ENCODE data around the gene SLC25A34.

The SLC25A34 gene

DNA sequence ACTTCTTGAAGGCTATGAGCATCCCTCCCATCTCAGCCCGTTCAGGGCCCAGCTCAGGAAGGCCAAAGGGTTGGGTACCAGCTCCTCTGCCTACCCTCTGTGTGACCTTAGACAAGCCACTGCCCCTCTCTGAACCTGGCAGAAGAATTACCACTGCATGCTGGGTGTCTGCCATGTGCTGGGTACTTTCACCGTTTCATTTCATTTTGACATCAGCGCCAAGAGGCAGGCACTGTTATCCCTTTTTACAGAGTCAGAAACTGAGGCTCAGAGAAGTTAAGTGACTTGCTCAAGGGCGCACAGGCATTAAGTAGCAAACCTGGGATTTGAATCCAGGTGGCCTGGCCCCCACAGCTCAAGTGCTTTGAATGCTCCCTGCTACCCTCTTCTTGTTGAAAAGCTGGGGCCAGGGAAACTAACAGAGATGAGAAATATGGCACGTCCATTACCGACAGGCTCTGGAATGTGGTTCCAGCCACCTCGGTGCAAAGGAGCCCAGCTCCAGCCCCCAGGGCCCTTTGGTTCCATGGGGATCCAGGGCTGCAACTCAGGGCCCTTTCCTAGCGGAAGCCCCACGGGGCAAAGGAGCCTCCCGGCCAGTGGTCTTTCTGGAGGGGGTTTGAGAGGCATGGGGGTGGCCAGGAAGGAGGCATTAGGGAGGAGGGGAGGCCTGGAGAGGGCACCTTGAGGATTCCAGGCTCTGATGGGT, 12.8 kb downstream of the SLC25A34 start:
- no peak overlapping the region for H3K27ac ChIP-seq (ENCODE audit: extremely low read depth, low read depth, low read length)
- CTCF ChIA-PET, result no interaction called here
- H3K9me3 ChIP-seq (ENCODE audit: control insufficient read depth, insufficient read depth, low read depth, low read length), result no peaks in the 10 kb centered on the region
- H3K4me1 ChIP-seq (ENCODE audit: control insufficient read depth, insufficient read depth, low read length), result no peaks in the 10 kb centered on the region
- POLR2A ChIA-PET, result interaction anchor here (0.5 kb wide), 1 partner anchor 61 kb away, joined by 3 read pairs; no protein-coding TSS in a partner anchor
- TF ChIP-seq SP2 (tag by site-specific recombination; IDR thresholded peaks at IDR 0.05) (no peak), ZNF768 (tag by site-specific recombination; IDR thresholded peaks at IDR 0.05) (peak; percentile 83; the same call in 1 of the 2 replicates)
- no peaks in the 10 kb centered on the region for H3K36me3 ChIP-seq (ENCODE audit: control insufficient read depth in 2 of 2, insufficient read depth in 1 of 2, low read length in 2 of 2)
- H3K4me3 ChIP-seq (ENCODE audit: low read depth, low read length), result no peak overlapping the region

DNA sequence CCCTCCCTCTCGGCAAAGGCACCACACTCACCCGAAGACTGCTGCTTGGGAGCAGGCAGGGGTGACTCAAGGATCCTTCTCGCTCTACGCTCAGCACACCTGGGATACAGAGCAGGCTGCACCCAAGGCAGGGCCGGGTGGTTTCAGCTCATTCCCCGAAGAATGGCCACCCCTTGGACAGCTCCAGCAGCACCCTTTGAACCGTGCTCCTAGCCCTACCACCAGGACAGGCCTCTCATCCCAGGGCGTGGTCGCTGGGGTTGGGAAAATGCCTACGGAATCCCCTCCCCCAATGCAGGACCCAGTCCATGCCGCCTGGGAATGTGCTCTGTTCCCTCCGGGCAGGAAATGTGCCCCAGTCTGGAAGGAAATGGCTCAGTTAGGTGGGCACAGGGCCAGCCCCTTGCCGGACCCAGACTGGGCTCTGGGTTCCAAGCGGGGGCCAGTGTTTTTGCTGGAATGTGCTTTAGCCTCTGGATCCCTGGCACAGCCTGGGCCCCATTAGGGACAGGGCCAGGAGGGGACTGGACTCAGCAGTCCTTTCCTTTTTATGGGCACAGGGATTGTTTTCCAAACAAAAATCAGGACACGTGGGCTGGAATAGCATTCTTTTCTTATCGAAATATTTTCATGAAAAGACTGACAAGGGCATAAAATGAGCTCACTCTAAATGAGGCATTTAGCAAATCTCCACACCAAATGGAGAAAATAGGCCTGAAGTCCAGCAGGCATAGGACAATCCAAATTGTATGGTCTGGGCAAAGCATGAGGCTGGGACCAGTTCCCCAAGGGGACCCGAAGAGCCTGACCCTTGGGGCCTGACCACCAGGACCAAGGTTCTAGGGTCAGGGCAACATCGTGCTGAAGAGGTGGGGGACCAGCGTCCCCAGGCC, 13.6 kb downstream of the SLC25A34 start:
- TF ChIP-seq IKZF3 (tag by site-specific recombination; IDR thresholded peaks at IDR 0.05), result 0 out of 2 replicates have a peak, but pooled peaks have one; percentile 17
- TF ChIP-seq, protein P1, sequence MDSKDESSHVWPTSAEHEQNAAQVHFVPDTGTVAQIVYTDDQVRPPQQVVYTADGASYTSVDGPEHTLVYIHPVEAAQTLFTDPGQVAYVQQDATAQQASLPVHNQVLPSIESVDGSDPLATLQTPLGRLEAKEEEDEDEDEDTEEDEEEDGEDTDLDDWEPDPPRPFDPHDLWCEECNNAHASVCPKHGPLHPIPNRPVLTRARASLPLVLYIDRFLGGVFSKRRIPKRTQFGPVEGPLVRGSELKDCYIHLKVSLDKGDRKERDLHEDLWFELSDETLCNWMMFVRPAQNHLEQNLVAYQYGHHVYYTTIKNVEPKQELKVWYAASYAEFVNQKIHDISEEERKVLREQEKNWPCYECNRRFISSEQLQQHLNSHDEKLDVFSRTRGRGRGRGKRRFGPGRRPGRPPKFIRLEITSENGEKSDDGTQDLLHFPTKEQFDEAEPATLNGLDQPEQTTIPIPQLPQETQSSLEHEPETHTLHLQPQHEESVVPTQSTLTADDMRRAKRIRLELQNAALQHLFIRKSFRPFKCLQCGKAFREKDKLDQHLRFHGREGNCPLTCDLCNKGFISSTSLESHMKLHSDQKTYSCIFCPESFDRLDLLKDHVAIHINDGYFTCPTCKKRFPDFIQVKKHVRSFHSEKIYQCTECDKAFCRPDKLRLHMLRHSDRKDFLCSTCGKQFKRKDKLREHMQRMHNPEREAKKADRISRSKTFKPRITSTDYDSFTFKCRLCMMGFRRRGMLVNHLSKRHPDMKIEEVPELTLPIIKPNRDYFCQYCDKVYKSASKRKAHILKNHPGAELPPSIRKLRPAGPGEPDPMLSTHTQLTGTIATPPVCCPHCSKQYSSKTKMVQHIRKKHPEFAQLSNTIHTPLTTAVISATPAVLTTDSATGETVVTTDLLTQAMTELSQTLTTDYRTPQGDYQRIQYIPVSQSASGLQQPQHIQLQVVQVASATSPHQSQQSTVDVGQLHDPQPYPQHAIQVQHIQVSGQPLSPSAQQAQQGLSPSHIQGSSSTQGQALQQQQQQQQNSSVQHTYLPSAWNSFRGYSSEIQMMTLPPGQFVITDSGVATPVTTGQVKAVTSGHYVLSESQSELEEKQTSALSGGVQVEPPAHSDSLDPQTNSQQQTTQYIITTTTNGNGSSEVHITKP (tag by site-specific recombination; IDR thresholded peaks at IDR 0.05), result peak; percentile 62
- TF ChIP-seq ZNF596 (tag by site-specific recombination; IDR thresholded peaks at IDR 0.05), result no peak
- H3K27ac ChIP-seq (ENCODE audit: extremely low read depth, low read depth, low read length), result no peak overlapping the region
- CTCF ChIA-PET, result interaction anchor here (0.5 to 1.6 kb wide), 2 partner anchors 8 to 116 kb away, joined by 4 to 7 read pairs; no protein-coding TSS in a partner anchor
- H3K36me3 ChIP-seq (ENCODE audit: control insufficient read depth in 2 of 2, insufficient read depth in 1 of 2, low read length in 2 of 2), result no peaks in the 10 kb centered on the region
- H3K4me1 ChIP-seq (ENCODE audit: control insufficient read depth, insufficient read depth, low read length), result no peaks in the 10 kb centered on the region
- no peak overlapping the region for H3K4me3 ChIP-seq (ENCODE audit: low read depth, low read length)
- POLR2A ChIA-PET, result no interaction called here
- H3K9me3 ChIP-seq (ENCODE audit: control insufficient read depth, insufficient read depth, low read depth, low read length), result no peaks in the 10 kb centered on the region

DNA sequence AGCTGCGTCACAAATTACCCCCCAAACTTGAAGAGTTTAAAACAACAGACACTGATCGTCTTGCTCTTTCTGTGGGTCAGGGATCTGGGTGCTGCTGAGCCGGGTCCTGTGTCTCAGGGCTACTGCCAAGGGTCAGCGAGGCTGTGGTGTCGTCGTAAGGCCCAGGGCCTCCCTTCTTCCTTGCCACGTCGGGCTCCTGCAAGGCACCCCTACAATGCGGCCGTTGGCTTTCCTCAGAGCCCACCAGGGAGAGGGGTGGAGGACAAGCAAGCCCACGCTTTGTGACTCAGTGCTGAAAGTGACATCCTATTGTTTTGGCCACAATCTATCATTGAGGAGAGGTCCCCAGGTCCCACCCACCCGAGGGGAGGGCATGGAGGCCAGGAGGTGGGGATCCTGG, 14.9 kb downstream of the SLC25A34 start:
- no peak overlapping the region for H3K4me3 ChIP-seq (ENCODE audit: low read depth, low read length)
- ChIA-PET POLR2A (no interaction called here), CTCF (interaction anchor here (1.6 kb wide), 1 partner anchor 10 kb away, joined by 7 read pairs; no protein-coding TSS in a partner anchor)
- H3K27ac ChIP-seq (ENCODE audit: extremely low read depth, low read depth, low read length), result no peak overlapping the region
- no peaks in the 10 kb centered on the region for H3K4me1 ChIP-seq (ENCODE audit: control insufficient read depth, insufficient read depth, low read length)
- no peaks in the 10 kb centered on the region for H3K9me3 ChIP-seq (ENCODE audit: control insufficient read depth, insufficient read depth, low read depth, low read length)
- H3K36me3 ChIP-seq (ENCODE audit: control insufficient read depth in 2 of 2, insufficient read depth in 1 of 2, low read length in 2 of 2), result no peaks in the 10 kb centered on the region
- no peak for TF ChIP-seq YY1 (tag by site-specific recombination; IDR thresholded peaks at IDR 0.05)
- TF ChIP-seq, protein P2, sequence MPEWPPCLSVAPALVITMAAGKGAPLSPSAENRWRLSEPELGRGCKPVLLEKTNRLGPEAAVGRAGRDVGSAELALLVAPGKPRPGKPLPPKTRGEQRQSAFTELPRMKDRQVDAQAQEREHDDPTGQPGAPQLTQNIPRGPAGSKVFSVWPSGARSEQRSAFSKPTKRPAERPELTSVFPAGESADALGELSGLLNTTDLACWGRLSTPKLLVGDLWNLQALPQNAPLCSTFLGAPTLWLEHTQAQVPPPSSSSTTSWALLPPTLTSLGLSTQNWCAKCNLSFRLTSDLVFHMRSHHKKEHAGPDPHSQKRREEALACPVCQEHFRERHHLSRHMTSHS (tag by site-specific recombination; IDR thresholded peaks at IDR 0.05), result no peak
- TF ChIP-seq ZNF19 (tag by site-specific recombination; IDR thresholded peaks at IDR 0.05; ENCODE audit: low read depth), result no peak
- no peak for TF ChIP-seq ZNF324 (tag by site-specific recombination; IDR thresholded peaks at IDR 0.05)
- no peak for TF ChIP-seq ZFP37 (tag by site-specific recombination; IDR thresholded peaks at IDR 0.05)
- TF ChIP-seq ZNF510 (tag by site-specific recombination; IDR thresholded peaks at IDR 0.05; ENCODE audit: insufficient replicate concordance), result no peak
- no peak for TF ChIP-seq ZNF391 (tag by site-specific recombination; IDR thresholded peaks at IDR 0.05; ENCODE audit: borderline replicate concordance, low read depth)
- no peak for TF ChIP-seq ZNF366 (tag by site-specific recombination; conservative IDR thresholded peaks at IDR 0.05)
- no peak for TF ChIP-seq ZNF132 (tag by site-specific recombination; IDR thresholded peaks at IDR 0.05; ENCODE audit: borderline replicate concordance)
- TF ChIP-seq, protein P3, sequence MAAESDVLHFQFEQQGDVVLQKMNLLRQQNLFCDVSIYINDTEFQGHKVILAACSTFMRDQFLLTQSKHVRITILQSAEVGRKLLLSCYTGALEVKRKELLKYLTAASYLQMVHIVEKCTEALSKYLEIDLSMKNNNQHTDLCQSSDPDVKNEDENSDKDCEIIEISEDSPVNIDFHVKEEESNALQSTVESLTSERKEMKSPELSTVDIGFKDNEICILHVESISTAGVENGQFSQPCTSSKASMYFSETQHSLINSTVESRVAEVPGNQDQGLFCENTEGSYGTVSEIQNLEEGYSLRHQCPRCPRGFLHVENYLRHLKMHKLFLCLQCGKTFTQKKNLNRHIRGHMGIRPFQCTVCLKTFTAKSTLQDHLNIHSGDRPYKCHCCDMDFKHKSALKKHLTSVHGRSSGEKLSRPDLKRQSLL (tag by site-specific recombination; IDR thresholded peaks at IDR 0.05), result no peak
- no peak for TF ChIP-seq ZSCAN23 (tag by site-specific recombination; IDR thresholded peaks at IDR 0.05)
- no peak for TF ChIP-seq ZNF747 (tag by site-specific recombination; IDR thresholded peaks at IDR 0.05)
- no peak for TF ChIP-seq ZNF596 (tag by site-specific recombination; IDR thresholded peaks at IDR 0.05)
- no peak for TF ChIP-seq TCF7L2 (IDR thresholded peaks at IDR 0.05; ENCODE audit: borderline replicate concordance, low read depth, low read length)
- TF ChIP-seq, protein P4, sequence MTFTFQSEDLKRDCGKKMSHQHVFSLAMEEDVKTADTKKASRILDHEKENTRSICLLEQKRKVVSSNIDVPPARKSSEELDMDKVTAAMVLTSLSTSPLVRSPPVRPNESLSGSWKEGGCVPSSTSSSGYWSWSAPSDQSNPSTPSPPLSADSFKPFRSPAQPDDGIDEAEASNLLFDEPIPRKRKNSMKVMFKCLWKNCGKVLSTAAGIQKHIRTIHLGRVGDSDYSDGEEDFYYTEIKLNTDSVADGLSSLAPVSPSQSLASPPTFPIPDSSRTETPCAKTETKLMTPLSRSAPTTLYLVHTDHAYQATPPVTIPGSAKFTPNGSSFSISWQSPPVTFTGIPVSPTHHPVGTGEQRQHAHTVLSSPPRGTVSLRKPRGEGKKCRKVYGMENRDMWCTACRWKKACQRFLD (tag by site-specific recombination; IDR thresholded peaks at IDR 0.05), result no peak
- TF ChIP-seq HOXD13 (CRISPR knock-in tag; IDR thresholded peaks at IDR 0.05; ENCODE audit: borderline replicate concordance), result no peak

Data from HEK293 (cell line).